ENCODE measurements around the gene PTPRG.

The PTPRG gene

GRCh38 chr3:61593446-61594029 is 32.2 kb downstream of the PTPRG start:
- DNase-seq: no peak

- DNase-seq: no peak
Observed at GRCh38 chr3:61594144-61594963, 33.0 kb downstream of the PTPRG start.

GRCh38 chr3:61594964-61595285 is 33.6 kb downstream of the PTPRG start:
- DNase-seq: no peak

- DNase-seq: no peak
Observed at GRCh38 chr3:61595288-61595687, 33.9 kb downstream of the PTPRG start.

- no peak for DNase-seq
Observed at GRCh38 chr3:61595826-61596225, 34.5 kb downstream of the PTPRG start.

- DNase-seq: no peak
Observed at GRCh38 chr3:61597906-61598305, 36.5 kb downstream of the PTPRG start.

GRCh38 chr3:61600195-61600594 is 38.8 kb downstream of the PTPRG start:
- DNase-seq: no peak

GRCh38 chr3:61601831-61602230 is 40.5 kb downstream of the PTPRG start:
- no peak for DNase-seq

GRCh38 chr3:61602466-61602865 is 41.1 kb downstream of the PTPRG start:
- DNase-seq: no peak

GRCh38 chr3:61605589-61606175 is 44.3 kb downstream of the PTPRG start:
- no peak for DNase-seq

GRCh38 chr3:61606196-61606595 is 44.8 kb downstream of the PTPRG start:
- no peak for DNase-seq

GRCh38 chr3:61608072-61608471 is 46.7 kb downstream of the PTPRG start:
- no peak for DNase-seq

GRCh38 chr3:61608711-61609110 is 47.3 kb downstream of the PTPRG start:
- no peak for DNase-seq

GRCh38 chr3:61610316-61610715 is 48.9 kb downstream of the PTPRG start:
- DNase-seq: no peak

- no peak for DNase-seq
Observed at GRCh38 chr3:61612211-61613194, 51.1 kb downstream of the PTPRG start.

GRCh38 chr3:61613666-61614065 is 52.3 kb downstream of the PTPRG start:
- DNase-seq: no peak

- DNase-seq: no peak
Observed at GRCh38 chr3:61615643-61616042, 54.3 kb downstream of the PTPRG start.

GRCh38 chr3:61616586-61616985 is 55.2 kb downstream of the PTPRG start:
- DNase-seq: no peak

GRCh38 chr3:61617041-61617440 is 55.7 kb downstream of the PTPRG start:
- DNase-seq: no peak

GRCh38 chr3:61617651-61618050 is 56.3 kb downstream of the PTPRG start:
- no peak for DNase-seq

GRCh38 chr3:61618231-61618630 is 56.9 kb downstream of the PTPRG start:
- DNase-seq: no peak

GRCh38 chr3:61618871-61619270 is 57.5 kb downstream of the PTPRG start:
- DNase-seq: no peak

- no peak for DNase-seq
Observed at GRCh38 chr3:61620073-61620472, 58.7 kb downstream of the PTPRG start.

All from activated naive CD4-positive, alpha-beta T cell (primary cell).